Panc1 (cell line): ENCODE measurements around the gene MYO1E. TPM values are rescaled to one million over a fixed set of nuclear protein-coding genes. Genes with fewer than 3 reads are reported as not detected.
A peak's percentile ranks its signal among the peaks of the same experiment; 100 is the strongest.

Source experiments
- ATAC-seq: fragments of 200-7000 bp; cut with Tn5 transposase; 2 replicates; pipeline ENCODE4 v1.9.1; 2020; ENCODE audit warnings: mild to moderate bottlenecking, moderate library complexity
- BruUV-seq: library from RNA; stranded (reverse); fragments of 400-500 nt; replicated peaks from 2 replicates; lab custom pipeline; 2021; lab: Mats Ljungman, UMichigan
- CTCF ChIA-PET: fragments of 300-600 bp; sonication (Branson Sonifier 250); formaldehyde crosslinking; loops from one replicate; lab custom pipeline; 2022; ENCODE audit warnings: antibody characterized with exemption; lab: Charles Lee
- POLR2A ChIA-PET: fragments of 300-600 bp; sonication (Branson Sonifier 250); formaldehyde crosslinking; loops from one replicate; lab custom pipeline; 2022; ENCODE audit warnings: antibody characterized with exemption; lab: Charles Lee
- DNase-seq: peaks from one replicate; pipeline ENCODE4 v3.0.0-alpha.2; 2010; ENCODE audit warnings: low read depth, low spot score
- H3K27ac ChIP-seq: 2 replicates; pipeline ENCODE4 v1.5.1; 2011; ENCODE audit warnings: mild to moderate bottlenecking, low read length, inconsistent platforms
- H3K27me3 ChIP-seq: fragments of 200-500 bp; sonication (Bioruptor generic); 2 replicates; pipeline ENCODE4 v1.6.0; 2014; ENCODE audit warnings: low read length, inconsistent platforms; ENCODE audit not compliant: control insufficient read depth, insufficient read depth
- H3K36me3 ChIP-seq: fragments of 200-500 bp; sonication (Bioruptor generic); 2 replicates; pipeline ENCODE4 v1.5.1; 2014; ENCODE audit warnings: inconsistent platforms, mild to moderate bottlenecking, low read length, moderate library complexity; ENCODE audit not compliant: control insufficient read depth, insufficient read depth
- H3K4me1 ChIP-seq: 2 replicates; pipeline ENCODE4 v1.5.1; 2011; ENCODE audit warnings: inconsistent platforms, mild to moderate bottlenecking, low read length, moderate library complexity; ENCODE audit not compliant: control insufficient read depth, insufficient read depth
- H3K4me3 ChIP-seq, 2 experiments: 2 replicates each; pipeline ENCODE4 v1.5.1; 2011 to 2012; ENCODE audit warnings: low read depth in 2 of 2, low read length in 2 of 2, mild to moderate bottlenecking in 2 of 2, inconsistent platforms in 1 of 2, moderate library complexity in 1 of 2
- H3K9me3 ChIP-seq: fragments of 200-500 bp; sonication (Bioruptor generic); 2 replicates; pipeline ENCODE4 v1.5.1; 2014; ENCODE audit warnings: low read depth, mild to moderate bottlenecking, inconsistent platforms, low read length, moderate library complexity; ENCODE audit not compliant: control insufficient read depth, insufficient read depth
- POLR2AphosphoS5 ChIP-seq: IDR thresholded peaks from 2 replicates; pipeline ENCODE4 v1.6.1; 2012; ENCODE audit warnings: mild to moderate bottlenecking, low read depth, low read length, moderate library complexity
- SIN3A ChIP-seq: IDR thresholded peaks from 2 replicates; pipeline ENCODE4 v1.6.1; 2012; ENCODE audit warnings: low read depth, mild to moderate bottlenecking, low read length, moderate library complexity, borderline replicate concordance; ENCODE audit not compliant: insufficient read depth
- TCF7L2 ChIP-seq: IDR thresholded peaks from 2 replicates; pipeline ENCODE4 v1.6.1; 2011; ENCODE audit warnings: mild to moderate bottlenecking, low read depth, low read length, inconsistent platforms
- in situ Hi-C: cut with HindIII; loops from 2 replicates; pipeline ENCODE4 v1.10.0; 2016; ENCODE audit warnings: low sequenced_read_pairs, low pct_unique_long_range_greater_than_20kb
- intact Hi-C: fragments of 100-400 bp; cut with micrococcal nuclease; formaldehyde crosslinking; loops from one replicate; pipeline ENCODE4 v1.10.0; 2022; ENCODE audit not compliant: unreplicated experiment
- total RNA-seq: library from RNA; stranded (reverse); gene quantifications from one replicate; pipeline ENCODE4 v1.2.1, GENCODE V29; 2021; ENCODE audit not compliant: unreplicated experiment
- TF ChIP-seq, protein P1 (sequence below): fragments of 450-650 bp; IDR thresholded peaks from 2 replicates; pipeline ENCODE4 v1.5.1; 2017; ENCODE audit warnings: mild to moderate bottlenecking
- TF ChIP-seq, protein P2 (sequence below), 2 experiments: IDR thresholded peaks; 2 replicates each; pipeline ENCODE4 v1.6.1; 2011 to 2012; ENCODE audit warnings: low read depth in 2 of 2, control low read depth in 1 of 2, low read length in 1 of 2, mild to moderate bottlenecking in 1 of 2, moderate library complexity in 1 of 2; ENCODE audit not compliant: insufficient read depth in 1 of 2

MYO1E gene
- total RNA-seq, 1 experiment from 2014 or later: 161 TPM

DNA sequence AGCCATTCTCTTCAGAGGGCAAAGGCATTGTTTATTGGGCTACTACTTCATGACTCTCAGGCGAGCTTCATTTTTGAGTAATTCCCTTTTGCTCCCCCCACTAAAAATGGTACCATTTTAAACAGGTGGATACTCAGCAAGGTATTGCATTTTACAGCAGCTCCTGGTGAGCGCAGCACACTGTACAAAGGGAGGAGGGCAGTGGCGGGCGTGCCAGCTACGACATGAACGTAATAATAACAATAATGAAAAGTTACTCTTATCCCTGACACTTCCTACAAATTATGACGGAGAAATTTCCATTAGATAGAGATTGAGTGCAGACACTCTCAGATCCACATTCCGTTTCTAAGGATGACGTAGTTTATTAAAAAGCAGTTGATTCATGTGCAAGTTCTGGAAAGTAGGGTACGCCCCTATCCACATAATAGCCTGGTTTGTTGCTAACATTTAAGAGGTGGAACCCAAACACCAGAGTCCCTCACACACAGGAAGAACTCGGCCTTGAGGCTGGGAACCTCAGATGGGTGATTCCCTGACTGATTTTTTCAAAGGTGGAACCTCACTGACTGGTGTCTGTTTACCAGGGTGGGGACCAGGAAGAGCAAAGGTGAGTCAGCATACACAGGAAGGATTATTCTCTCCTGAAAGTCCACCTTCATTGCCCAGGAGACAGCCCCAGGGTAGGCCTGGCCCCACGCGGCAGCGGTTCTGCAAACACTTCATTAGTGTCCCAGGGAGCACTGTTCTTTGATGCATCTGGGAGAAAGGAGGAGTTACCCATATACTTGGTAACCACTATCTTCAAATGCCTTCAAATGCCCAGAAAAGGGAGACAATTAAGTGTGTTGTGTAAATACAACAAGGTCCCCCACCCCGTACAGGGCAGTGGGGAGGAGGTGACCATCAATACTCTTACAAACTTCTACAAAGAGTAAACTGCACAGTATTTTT lies 96.2 kb downstream of the MYO1E start:
- in situ Hi-C loops (no loop called here), intact Hi-C loops (no loop called here)
- Histone ChIP-seq H3K9me3 (no peaks in the 10 kb centered on the region), H3K27ac (peak overlapping the region; percentile 75), H3K4me1 (peaks cover 70% of the 10 kb centered on the region), H3K36me3 (no peaks in the 10 kb centered on the region), H3K27me3 (no peaks in the 10 kb centered on the region), H3K4me3 (no peak overlapping the region)
- ATAC-seq: peak; percentile 65
- no TSS peak for BruUV-seq
- no peak for DNase-seq
- POLR2A ChIA-PET: interaction anchor here (0.9 kb wide), 1 partner anchor 24 kb away, joined by 5 read pairs; no protein-coding TSS in a partner anchor
- CTCF ChIA-PET: no interaction called here
- peak; percentile 33; the same call in 1 of the 2 replicates for TF ChIP-seq TCF7L2
- TF ChIP-seq POLR2AphosphoS5: no peak
- TF ChIP-seq, protein P1, sequence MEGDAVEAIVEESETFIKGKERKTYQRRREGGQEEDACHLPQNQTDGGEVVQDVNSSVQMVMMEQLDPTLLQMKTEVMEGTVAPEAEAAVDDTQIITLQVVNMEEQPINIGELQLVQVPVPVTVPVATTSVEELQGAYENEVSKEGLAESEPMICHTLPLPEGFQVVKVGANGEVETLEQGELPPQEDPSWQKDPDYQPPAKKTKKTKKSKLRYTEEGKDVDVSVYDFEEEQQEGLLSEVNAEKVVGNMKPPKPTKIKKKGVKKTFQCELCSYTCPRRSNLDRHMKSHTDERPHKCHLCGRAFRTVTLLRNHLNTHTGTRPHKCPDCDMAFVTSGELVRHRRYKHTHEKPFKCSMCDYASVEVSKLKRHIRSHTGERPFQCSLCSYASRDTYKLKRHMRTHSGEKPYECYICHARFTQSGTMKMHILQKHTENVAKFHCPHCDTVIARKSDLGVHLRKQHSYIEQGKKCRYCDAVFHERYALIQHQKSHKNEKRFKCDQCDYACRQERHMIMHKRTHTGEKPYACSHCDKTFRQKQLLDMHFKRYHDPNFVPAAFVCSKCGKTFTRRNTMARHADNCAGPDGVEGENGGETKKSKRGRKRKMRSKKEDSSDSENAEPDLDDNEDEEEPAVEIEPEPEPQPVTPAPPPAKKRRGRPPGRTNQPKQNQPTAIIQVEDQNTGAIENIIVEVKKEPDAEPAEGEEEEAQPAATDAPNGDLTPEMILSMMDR: no peak

DNA sequence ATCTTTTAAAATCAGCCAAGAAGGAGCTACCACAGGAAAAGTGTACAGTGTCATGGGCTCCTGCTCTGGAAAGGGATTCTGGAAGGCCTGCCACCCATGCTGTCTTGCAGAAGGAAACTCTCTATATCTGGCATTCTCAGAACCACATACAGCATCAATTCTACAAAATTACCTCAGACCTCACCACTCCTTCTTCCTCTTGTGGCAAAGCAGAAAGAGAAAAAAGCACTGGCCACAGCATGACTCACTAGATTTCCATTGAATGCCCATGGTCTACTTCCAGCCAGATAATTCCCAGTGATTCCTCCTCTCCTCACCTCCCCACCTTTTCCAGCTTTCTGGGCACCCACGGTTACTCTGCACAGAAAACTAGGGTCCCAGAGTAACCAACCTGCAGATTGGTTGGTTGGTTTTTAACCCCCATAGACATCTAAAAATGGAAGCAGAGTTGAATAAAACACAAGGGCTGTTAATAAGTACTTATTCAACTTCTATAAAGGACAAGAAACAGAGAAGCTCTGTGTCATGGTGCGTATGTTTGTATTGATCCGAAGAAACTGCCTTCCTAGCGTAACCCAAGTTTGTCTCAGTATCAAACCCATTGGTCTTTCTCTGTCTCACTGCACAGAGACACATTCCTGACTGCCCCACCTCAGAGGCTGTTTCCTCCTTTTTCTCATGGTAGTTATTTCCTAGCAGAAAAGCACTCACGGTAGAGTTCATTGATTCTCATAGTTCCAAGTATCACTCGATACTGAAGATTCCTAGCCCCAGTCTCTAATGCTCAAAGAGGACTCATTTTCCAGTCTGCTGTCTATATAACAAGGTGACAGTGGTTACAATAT lies 98.3 kb downstream of the MYO1E start:
- ChIA-PET POLR2A (no interaction called here), CTCF (no interaction called here)
- no peaks in the 10 kb centered on the region for H3K9me3 ChIP-seq
- H3K4me1 ChIP-seq: peaks cover 85% of the 10 kb centered on the region
- ATAC-seq (0 out of 2 replicates have a peak, but pooled peaks have one; percentile 26), DNase-seq (no peak)
- in situ Hi-C loops (no loop called here), intact Hi-C loops (no loop called here)
- H3K36me3 ChIP-seq: no peaks in the 10 kb centered on the region
- peak overlapping the region; percentile 74 for H3K27ac ChIP-seq
- H3K4me3 ChIP-seq: no peak overlapping the region
- TF ChIP-seq POLR2AphosphoS5: no peak
- TF ChIP-seq SIN3A: no peak
- no peak for TF ChIP-seq TCF7L2
- TF ChIP-seq, protein P2, sequence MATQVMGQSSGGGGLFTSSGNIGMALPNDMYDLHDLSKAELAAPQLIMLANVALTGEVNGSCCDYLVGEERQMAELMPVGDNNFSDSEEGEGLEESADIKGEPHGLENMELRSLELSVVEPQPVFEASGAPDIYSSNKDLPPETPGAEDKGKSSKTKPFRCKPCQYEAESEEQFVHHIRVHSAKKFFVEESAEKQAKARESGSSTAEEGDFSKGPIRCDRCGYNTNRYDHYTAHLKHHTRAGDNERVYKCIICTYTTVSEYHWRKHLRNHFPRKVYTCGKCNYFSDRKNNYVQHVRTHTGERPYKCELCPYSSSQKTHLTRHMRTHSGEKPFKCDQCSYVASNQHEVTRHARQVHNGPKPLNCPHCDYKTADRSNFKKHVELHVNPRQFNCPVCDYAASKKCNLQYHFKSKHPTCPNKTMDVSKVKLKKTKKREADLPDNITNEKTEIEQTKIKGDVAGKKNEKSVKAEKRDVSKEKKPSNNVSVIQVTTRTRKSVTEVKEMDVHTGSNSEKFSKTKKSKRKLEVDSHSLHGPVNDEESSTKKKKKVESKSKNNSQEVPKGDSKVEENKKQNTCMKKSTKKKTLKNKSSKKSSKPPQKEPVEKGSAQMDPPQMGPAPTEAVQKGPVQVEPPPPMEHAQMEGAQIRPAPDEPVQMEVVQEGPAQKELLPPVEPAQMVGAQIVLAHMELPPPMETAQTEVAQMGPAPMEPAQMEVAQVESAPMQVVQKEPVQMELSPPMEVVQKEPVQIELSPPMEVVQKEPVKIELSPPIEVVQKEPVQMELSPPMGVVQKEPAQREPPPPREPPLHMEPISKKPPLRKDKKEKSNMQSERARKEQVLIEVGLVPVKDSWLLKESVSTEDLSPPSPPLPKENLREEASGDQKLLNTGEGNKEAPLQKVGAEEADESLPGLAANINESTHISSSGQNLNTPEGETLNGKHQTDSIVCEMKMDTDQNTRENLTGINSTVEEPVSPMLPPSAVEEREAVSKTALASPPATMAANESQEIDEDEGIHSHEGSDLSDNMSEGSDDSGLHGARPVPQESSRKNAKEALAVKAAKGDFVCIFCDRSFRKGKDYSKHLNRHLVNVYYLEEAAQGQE (IDR thresholded peaks at IDR 0.05; ENCODE audit: insufficient read depth in 1 of 2, low read depth in 2 of 2, low read length in 1 of 2): no peak
- TF ChIP-seq, protein P1: no peak
- BruUV-seq: no TSS peak
- H3K27me3 ChIP-seq: no peaks in the 10 kb centered on the region
